IPS-NIHi7 (cell line): Measurements from ENCODE around the gene LMBR1L.
"Not testable (repeated sequence)": the region's sequence is repeated elsewhere in the genome, so short reads cannot be mapped to it uniquely, and the experiment has no call there.

ENCODE experiments used
- DNase-seq: peaks from one replicate; pipeline ENCODE4 v3.0.0; 2012; ENCODE audit warnings: mixed read lengths; ENCODE audit errors: extremely low spot score

The LMBR1L gene

DNA sequence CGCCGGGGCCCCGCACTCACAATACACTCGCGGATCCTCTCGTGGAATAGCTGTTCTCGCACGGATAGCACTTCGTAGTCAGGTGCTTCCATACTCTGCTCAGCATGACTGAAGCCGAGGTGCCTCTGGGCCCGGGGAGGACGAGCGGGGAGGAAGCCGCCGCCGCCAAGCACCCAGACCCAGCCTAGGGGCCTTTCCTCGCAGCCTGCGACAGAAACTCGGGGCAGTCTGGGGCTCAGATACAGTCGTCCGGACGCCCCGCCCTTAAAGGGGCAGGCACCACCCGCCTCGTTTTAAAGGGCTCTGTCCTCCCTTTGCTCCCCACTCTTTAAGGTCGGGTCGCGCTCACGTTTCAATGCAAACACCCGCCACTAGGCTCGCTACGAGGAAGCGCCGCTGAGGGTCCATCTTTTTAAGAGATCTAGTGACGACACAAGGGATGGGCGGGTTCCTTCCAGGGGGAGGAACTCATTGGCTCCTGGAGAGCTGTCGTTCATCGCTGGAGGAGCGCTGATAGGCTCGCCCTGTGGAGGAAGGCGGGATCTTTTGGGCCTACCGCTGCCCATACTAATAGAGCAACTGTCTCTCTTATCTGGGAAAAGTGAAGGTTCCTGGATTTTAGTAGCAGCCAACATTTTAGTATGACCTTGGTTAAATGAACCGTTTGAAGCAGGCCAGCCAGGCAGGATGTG lies at the start of gene LMBR1L:
Gene LMBR1L (minus strand): TSS at position 384 of the 692 bp plus-strand sequence. CDS start 292 bp downstream, at position 92.
- DNase-seq, result peak; percentile 99

- no peak for DNase-seq
Measured at GRCh38 chr12:49160399-49160798, 49.8 kb upstream of the LMBR1L start.

- DNase-seq, result no peak
Measured at GRCh38 chr12:49154221-49154620, 43.6 kb upstream of the LMBR1L start.

GRCh38 chr12:49147384-49147783 lies 36.7 kb upstream of the LMBR1L start:
- DNase-seq, result no peak

GRCh38 chr12:49146406-49146805 lies 35.8 kb upstream of the LMBR1L start:
- DNase-seq, result no peak

DNA sequence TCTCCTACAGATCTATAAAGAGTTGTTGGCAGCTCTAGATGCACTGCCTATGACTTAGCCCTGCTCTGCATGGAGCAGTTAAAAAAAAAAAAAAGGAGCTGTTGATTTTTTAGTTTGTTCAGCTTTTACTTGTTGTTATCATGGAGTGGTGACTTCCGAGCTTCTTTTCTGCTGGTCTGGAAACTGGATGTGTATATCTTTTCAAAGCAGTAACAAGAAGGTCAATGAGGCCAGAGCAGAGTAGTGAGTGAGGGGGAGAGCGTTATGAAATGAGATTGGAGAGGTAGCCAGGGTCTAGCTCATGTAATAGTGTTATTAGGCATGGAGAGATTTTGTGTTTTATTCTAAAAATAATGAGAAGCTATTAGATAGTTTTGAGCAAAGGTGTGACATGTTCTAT lies 33.7 kb upstream of the LMBR1L start:
- no peak for DNase-seq

GRCh38 chr12:49138999-49139398 lies 28.4 kb upstream of the LMBR1L start:
- DNase-seq, result no peak

DNA sequence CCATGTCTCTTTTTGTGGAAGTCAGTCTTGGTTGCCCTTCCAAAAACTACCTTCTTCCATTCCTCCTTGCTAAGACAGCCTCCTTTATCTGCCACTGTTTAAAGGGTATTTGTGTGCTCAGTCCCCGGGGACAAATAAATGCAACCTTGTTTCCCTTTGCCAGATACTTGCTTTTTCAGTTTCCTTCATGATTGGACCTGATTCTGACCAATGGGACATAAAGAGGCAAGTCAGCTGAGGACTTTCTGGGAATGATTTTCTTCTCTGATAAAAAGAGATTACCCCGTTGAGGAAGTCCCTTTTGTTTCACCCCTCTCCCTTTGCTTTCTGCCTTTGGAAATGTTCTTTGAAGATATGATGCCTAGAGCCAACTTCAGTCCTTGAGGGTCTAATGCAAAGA lies 27.9 kb upstream of the LMBR1L start:
- no peak for DNase-seq

DNA sequence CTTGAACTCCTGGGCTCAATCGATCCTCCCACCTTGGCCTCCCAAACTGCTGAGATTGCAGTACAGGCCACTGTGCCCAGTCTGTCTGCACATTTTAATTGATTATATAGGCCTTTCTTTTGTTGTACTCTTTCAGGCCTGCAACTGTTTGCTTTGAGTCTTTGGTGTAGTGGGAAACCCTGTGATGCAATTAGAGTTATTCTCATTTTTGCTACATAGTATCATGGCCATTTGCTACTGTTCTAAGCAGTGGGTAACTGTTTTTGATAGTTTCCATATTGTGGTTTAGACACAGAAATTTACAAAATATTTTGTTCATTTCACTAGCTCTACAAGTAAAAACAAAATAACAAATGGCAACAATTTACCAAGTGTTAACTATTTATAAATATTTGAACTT lies 26.8 kb upstream of the LMBR1L start:
- DNase-seq, result no peak

DNA sequence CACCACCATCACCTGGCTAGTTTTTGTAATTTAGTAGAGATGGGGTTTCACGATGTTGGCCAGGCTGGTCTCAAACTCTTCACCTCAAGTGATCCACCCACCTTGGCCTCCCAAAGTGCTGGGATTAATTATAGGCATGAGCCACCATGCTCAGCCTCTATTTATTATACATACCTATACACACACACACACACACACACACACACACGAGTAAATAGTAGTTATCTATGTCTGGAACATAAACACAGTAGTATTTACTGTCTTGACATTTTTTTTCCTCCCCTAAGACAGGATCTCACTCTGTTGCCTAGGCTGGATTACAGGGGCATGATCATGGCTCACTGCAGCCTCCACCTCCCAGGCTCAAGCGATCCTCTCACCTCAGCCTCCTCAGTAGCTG lies 26.4 kb upstream of the LMBR1L start:
- not testable (repeated sequence) for DNase-seq

- DNase-seq, result no peak
Measured at GRCh38 chr12:49133590-49133989, 22.9 kb upstream of the LMBR1L start.

GRCh38 chr12:49133014-49133413 lies 22.4 kb upstream of the LMBR1L start:
- DNase-seq, result no peak

DNA sequence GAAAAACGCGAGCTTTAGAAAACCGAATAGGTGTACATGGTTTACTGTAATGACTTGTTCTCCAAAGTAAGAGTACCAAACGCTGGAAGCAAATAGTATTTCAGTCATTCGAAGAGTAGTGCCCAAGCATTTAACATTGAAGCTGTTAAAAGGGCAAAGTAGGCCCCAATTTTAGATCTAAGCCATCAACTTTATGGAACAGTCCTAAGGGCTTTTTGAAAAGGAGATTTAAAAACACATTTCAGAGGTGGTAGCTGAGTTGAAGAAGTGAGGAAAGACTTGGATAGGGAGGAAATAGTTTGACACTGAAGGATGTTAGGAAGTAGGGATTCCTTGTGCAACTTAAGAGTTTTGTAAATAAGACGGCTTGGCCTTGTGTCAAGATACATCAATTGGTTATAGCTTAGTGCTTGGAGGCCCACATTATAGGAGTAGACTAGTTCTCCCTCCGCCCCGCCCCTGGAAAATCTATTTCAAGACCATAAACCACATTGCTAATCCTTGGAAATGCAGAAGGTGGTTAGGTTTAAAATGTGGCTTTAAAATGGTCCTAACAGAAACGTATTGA lies 21.3 kb upstream of the LMBR1L start:
- DNase-seq, result no peak

DNA sequence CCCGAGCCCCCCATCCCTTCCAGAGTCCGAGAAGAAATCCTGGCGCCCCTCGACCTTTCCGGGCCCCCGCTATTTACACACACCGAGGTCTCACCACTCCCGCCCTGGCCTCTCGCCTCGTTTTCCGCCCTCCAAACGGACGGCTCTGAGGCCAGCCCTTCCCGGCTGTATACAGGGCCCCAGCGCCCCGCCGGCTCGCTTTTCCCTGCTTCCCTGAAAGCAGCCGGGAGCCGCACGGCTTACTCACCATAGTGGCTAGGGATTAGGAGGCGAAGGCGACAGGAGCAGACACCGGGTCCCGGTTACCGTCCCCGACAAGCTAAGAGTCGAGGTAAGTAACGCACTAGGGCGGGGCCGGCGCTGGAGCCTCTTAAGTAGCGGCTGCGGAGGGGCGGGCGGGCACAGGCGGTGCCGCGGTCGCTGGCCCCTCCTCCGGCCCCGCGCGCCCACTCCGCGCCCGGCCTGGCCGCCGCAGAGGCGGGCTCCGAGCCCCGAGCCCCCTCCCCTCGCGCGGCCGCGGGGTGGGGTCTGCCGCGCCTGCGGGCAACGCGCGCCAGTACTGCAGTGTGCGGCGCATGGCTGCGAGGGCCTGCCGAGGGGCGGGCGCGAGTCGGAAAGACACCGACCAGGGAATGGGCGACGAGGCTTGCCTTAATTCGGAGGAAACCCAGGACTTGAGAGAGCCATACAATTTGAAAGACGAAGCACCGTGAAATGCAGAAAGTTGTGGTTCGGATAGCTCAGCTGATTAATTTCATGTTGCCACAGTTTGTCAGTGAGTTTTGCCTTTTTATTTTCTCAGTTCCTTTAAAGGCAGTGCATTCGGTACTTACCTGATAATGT lies 20.6 kb upstream of the LMBR1L start, which contains the start of gene TUBA1B:
Gene TUBA1B (minus strand): TSS at position 345 of the 843 bp plus-strand sequence. CDS start 95 bp downstream, at position 250.
- peak; percentile 98 for DNase-seq

- peak; percentile 88 for DNase-seq
Measured at GRCh38 chr12:49130151-49131050, 19.8 kb upstream of the LMBR1L start.

DNA sequence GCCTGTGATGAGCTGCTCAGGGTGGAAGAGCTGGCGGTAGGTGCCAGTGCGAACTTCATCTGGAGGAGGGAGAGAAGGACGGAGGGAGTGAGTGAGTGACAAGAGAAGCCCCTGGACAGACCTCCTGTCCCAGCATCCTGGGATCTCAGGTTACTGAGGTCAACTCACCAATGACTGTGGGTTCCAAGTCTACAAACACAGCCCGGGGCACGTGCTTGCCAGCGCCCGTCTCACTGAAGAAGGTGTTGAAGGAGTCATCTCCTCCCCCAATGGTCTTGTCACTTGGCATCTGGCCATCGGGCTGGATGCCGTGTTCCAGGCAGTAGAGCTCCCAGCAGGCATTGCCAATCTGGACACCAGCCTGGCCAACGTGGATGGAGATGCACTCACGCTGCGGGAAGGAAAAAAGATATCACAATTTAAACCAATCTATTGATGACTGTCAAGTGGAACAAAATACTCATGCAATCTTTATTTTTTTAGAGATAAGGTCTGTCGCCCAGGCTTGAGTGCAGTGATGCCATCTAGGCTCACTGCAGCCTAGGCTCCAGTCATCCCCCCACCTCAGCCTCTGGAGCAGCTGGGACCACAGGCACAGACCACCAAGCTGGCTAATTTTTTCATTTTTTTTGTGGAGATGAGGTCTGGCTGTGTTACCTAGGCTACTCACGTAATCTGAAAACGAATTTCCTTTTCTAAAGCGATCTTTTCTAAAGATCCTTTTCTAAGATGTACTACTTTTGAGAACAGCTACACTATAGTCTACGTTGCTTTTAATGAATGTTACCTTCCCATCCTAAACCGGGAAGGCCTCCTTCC lies 18.9 kb upstream of the LMBR1L start:
- DNase-seq, result no peak

DNA sequence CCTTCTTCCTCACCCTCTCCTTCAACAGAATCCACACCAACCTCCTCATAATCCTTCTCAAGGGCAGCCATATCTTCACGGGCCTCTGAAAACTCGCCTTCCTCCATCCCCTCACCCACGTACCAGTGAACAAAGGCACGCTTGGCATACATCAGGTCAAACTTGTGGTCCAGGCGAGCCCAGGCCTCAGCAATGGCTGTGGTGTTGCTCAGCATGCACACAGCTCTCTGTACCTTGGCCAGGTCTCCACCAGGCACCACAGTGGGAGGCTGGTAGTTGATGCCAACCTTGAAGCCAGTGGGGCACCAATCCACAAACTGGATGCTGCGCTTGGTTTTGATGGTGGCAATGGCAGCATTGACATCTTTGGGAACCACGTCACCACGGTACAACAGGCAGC lies 17.3 kb upstream of the LMBR1L start:
- not testable (repeated sequence) for DNase-seq

DNA sequence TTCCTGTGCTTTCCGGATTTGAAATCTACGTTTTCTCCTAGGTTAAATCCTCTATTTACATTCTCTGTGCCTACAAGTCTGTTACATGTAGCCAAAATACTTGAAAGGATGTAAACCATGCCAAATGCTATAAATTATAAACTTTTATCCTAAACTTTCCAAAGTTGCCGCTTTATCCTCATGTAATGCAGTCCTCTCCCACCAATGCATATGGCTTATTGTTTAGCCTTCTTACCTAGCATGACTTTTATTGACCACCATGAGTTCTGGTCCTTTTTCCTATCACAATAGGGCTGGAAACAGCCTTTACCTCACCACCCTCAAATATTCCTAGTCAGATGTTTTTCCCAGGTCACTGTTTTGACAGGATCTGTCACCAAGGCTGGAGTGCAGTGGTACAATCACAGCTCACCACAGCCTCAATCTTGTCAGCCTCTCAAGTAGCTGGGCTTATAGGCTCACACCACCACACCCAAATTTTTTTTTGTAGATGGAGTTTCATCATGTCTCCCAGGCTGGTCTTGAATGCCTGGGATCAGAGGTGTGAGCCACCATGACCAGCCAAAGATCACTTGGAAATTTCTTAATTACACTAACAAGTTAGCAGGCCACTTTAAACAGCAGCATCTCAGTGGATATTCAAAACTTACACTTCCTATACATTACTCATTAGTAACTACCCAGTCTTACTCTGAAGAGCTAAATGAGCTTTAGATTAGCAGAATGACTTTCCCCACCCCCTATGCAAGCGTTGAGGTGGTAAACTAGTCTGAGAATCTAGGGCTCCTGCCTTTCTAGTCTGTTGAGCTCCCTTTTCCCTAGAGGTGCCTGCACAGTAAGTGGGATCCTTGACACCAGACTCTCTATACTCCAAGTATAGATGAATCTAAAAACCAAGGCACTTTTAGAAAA lies 16.5 kb upstream of the LMBR1L start:
- no peak for DNase-seq

DNA sequence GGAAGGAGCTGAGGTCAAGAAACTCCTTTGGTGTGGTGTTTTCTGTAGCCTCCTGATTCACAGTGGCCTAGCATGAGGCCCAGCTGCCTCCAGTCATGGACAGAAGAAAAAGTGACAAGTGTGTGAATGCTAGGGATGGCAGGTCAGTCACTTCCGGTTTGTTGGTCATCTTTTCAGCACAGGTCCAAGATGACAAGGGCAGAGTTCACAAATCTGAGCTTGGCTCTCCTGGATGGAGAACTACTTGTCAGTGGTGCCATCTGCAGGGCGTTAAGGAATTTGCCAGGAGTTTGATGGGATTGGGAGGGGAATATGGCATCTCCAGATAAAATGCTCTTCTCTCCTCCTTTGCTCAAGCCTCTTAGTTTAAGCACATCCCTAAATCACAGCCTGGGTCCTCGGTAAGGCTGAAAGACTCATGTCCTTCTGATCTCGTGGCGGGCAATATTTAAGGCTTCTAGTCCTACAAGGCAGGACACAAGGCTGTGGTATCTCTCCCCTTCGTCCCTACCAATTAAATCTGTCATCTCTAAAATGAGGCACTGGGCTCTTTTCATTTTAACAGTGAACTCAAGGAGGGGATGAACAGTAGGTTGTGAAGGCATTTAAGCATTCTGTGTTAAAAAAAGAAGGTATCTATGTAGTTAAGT lies 10.5 kb upstream of the LMBR1L start:
- DNase-seq, result peak; percentile 75
